ENCODE results near the gene CRYM.
A peak's percentile ranks its signal among the peaks of the same experiment; 100 is the strongest.
"Not testable (repeated sequence)": the region's sequence is repeated elsewhere in the genome, so short reads cannot be mapped to it uniquely, and the experiment has no call there.

The CRYM gene

GRCh38 chr16:21277927-21278706 is at the start of gene CRYM:
Gene CRYM (minus strand): TSS chr16:21278290. CDS start chr16:21278251, 39 bp downstream.
- peak; percentile 61 for TF ChIP-seq CTCF (IDR thresholded peaks at IDR 0.05; ENCODE audit: extremely low read depth, missing control alignments)
- peak; percentile 85 for DNase-seq (ENCODE audit: low spot score)

GRCh38 chr16:21327046-21327445 is 49.0 kb upstream of the CRYM start:
- TF ChIP-seq CTCF (IDR thresholded peaks at IDR 0.05; ENCODE audit: extremely low read depth, missing control alignments), result no peak

GRCh38 chr16:21326459-21326858 is 48.4 kb upstream of the CRYM start:
- no peak for DNase-seq (ENCODE audit: low spot score)
- no peak for TF ChIP-seq CTCF (IDR thresholded peaks at IDR 0.05; ENCODE audit: extremely low read depth, missing control alignments)

More at GRCh38 chr16:21327046-21327445, 49.0 kb upstream of the CRYM start:
- no peak for DNase-seq (ENCODE audit: low spot score)

- DNase-seq (ENCODE audit: low spot score), result no peak
- no peak for TF ChIP-seq CTCF (IDR thresholded peaks at IDR 0.05; ENCODE audit: extremely low read depth, missing control alignments)
These were observed 46.2 kb upstream of the CRYM start for GRCh38 chr16:21324267-21324666.

- not testable (repeated sequence) for DNase-seq (ENCODE audit: low spot score)
These were observed 44.2 kb upstream of the CRYM start for GRCh38 chr16:21322251-21322650.

- no peak for DNase-seq (ENCODE audit: low spot score)
- TF ChIP-seq CTCF (IDR thresholded peaks at IDR 0.05; ENCODE audit: extremely low read depth, missing control alignments), result no peak
These were observed 43.6 kb upstream of the CRYM start for GRCh38 chr16:21321736-21322135.

- no peak for TF ChIP-seq CTCF (IDR thresholded peaks at IDR 0.05; ENCODE audit: extremely low read depth, missing control alignments)
- no peak for DNase-seq (ENCODE audit: low spot score)
These were observed 36.2 kb upstream of the CRYM start for GRCh38 chr16:21314339-21314738.

- DNase-seq (ENCODE audit: low spot score), result not testable (repeated sequence)
These were observed 34.8 kb upstream of the CRYM start for GRCh38 chr16:21312863-21313372.

GRCh38 chr16:21312046-21312445 is 34.0 kb upstream of the CRYM start:
- not testable (repeated sequence) for DNase-seq (ENCODE audit: low spot score)

- not testable (repeated sequence) for DNase-seq (ENCODE audit: low spot score)
These were observed 28.6 kb upstream of the CRYM start for GRCh38 chr16:21306712-21307111.

All from GM20000 (cell line).